Measurements from ENCODE around the gene SLC38A3. TPM values are rescaled to one million over a fixed set of nuclear protein-coding genes. Genes with fewer than 3 reads are reported as not detected.
"Not testable (repeated sequence)": the region's sequence is repeated elsewhere in the genome, so short reads cannot be mapped to it uniquely, and the experiment has no call there.

The SLC38A3 gene
- total RNA-seq, 1 experiment from 2014 or later = 6.0 TPM

DNA sequence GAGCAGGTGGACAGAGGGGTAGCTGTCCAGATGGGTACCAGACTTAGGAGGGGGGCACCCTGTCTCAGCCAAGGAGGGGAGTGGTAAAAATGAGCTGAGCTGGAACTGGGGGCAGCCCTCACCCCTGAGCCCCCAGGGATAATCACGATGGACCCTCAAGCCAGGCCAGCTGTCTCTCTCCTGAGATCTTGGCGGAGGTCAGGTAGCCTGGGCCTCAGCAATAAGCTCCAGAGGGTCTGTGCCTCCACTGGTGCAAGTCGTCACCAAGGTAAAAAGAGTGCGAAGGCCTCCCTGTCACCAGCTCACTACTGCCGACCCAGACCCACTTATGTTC, 5.1 kb downstream of the SLC38A3 start:
- Histone ChIP-seq H3K4me3 (ENCODE audit: low read depth in 2 of 2, low read length in 2 of 2) (no peak overlapping the region), H3K36me3 (ENCODE audit: control insufficient read depth, insufficient read depth, low read length) (no peaks in the 10 kb centered on the region), H3K4me1 (ENCODE audit: control insufficient read depth, insufficient read depth, low read length) (no peaks in the 10 kb centered on the region; the same call in 1 of the 2 replicates), H3K9me3 (ENCODE audit: control insufficient read depth, insufficient read depth, low read depth, low read length) (no peaks in the 10 kb centered on the region), H3K27me3 (ENCODE audit: control insufficient read depth, insufficient read depth, low read length) (no peaks in the 10 kb centered on the region), H3K27ac (ENCODE audit: low read length) (no peak overlapping the region)
- ChIA-PET POLR2A (interaction anchor here (0.6 to 1.0 kb wide), 2 partner anchors 15 to 1577 kb away, joined by 3 to 4 read pairs; no protein-coding TSS in a partner anchor), CTCF (no interaction called here)
- intact Hi-C loops (cut with micrococcal nuclease; ENCODE audit: unreplicated experiment) = no loop called here
- no TSS peak for BruUV-seq (replicated peaks)
- ATAC-seq (no peak), DNase-seq (ENCODE audit: low read depth, low spot score) (no peak)
- in situ Hi-C loops (cut with HindIII; ENCODE audit: low pct_unique_long_range_greater_than_20kb, low sequenced_read_pairs) = no loop called here
- TF ChIP-seq, protein P1, sequence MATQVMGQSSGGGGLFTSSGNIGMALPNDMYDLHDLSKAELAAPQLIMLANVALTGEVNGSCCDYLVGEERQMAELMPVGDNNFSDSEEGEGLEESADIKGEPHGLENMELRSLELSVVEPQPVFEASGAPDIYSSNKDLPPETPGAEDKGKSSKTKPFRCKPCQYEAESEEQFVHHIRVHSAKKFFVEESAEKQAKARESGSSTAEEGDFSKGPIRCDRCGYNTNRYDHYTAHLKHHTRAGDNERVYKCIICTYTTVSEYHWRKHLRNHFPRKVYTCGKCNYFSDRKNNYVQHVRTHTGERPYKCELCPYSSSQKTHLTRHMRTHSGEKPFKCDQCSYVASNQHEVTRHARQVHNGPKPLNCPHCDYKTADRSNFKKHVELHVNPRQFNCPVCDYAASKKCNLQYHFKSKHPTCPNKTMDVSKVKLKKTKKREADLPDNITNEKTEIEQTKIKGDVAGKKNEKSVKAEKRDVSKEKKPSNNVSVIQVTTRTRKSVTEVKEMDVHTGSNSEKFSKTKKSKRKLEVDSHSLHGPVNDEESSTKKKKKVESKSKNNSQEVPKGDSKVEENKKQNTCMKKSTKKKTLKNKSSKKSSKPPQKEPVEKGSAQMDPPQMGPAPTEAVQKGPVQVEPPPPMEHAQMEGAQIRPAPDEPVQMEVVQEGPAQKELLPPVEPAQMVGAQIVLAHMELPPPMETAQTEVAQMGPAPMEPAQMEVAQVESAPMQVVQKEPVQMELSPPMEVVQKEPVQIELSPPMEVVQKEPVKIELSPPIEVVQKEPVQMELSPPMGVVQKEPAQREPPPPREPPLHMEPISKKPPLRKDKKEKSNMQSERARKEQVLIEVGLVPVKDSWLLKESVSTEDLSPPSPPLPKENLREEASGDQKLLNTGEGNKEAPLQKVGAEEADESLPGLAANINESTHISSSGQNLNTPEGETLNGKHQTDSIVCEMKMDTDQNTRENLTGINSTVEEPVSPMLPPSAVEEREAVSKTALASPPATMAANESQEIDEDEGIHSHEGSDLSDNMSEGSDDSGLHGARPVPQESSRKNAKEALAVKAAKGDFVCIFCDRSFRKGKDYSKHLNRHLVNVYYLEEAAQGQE (IDR thresholded peaks at IDR 0.05; ENCODE audit: insufficient read depth in 1 of 2, low read depth in 2 of 2, low read length in 1 of 2) = no peak
- TF ChIP-seq POLR2AphosphoS5 (IDR thresholded peaks at IDR 0.05; ENCODE audit: low read depth, low read length) (no peak), SIN3A (IDR thresholded peaks at IDR 0.05; ENCODE audit: borderline replicate concordance, insufficient read depth, low read depth, low read length) (no peak), TCF7L2 (IDR thresholded peaks at IDR 0.05; ENCODE audit: low read depth, low read length) (no peak)
- TF ChIP-seq, protein P2, sequence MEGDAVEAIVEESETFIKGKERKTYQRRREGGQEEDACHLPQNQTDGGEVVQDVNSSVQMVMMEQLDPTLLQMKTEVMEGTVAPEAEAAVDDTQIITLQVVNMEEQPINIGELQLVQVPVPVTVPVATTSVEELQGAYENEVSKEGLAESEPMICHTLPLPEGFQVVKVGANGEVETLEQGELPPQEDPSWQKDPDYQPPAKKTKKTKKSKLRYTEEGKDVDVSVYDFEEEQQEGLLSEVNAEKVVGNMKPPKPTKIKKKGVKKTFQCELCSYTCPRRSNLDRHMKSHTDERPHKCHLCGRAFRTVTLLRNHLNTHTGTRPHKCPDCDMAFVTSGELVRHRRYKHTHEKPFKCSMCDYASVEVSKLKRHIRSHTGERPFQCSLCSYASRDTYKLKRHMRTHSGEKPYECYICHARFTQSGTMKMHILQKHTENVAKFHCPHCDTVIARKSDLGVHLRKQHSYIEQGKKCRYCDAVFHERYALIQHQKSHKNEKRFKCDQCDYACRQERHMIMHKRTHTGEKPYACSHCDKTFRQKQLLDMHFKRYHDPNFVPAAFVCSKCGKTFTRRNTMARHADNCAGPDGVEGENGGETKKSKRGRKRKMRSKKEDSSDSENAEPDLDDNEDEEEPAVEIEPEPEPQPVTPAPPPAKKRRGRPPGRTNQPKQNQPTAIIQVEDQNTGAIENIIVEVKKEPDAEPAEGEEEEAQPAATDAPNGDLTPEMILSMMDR (IDR thresholded peaks at IDR 0.05) = no peak

DNA sequence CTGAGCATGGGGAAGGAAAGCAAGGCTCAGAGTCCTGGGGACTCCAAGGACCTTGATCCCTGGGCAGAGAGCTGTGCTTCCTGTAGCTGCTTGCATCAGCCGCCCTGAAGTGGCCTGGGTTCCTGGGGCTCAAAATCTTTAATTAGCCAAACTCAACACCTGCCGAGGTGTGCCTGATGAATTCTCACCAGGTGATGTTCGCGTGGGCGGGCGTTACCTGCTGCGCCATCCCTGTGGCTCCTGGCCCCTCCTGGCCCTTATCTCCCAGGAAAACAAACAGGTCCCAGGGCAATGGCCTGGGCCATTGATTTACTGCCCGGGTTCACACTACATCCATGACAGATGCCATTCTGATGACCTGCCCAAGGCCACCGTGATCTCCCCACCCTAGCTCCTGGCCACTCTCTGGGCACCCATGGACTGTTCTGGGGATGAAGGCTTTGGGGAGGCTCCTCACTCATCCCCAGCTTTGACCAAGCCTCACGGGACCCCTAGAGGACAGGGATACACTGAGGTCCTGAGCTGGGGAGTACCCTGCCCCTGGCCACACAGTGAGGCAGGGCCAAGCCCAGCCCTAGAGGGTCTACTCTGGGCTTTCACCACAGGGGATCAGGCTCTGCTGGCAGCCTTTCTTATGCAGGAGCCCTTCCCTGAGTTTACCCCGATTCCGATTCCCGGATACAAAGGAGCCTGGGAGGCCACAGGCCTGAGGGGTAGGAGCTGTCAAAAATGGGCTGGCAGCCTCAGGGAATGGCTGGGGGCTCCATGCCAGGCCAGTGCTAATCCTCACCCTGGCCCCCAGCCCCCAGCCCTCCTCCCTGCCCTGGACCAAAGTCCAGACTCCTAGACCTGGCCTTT, 5.7 kb downstream of the SLC38A3 start:
- no peak for ATAC-seq
- Histone ChIP-seq H3K9me3 (ENCODE audit: control insufficient read depth, insufficient read depth, low read depth, low read length) (no peaks in the 10 kb centered on the region), H3K4me1 (ENCODE audit: control insufficient read depth, insufficient read depth, low read length) (no peaks in the 10 kb centered on the region; the same call in 1 of the 2 replicates), H3K27me3 (ENCODE audit: control insufficient read depth, insufficient read depth, low read length) (no peaks in the 10 kb centered on the region), H3K4me3 (ENCODE audit: low read depth in 2 of 2, low read length in 2 of 2) (no peak overlapping the region), H3K27ac (ENCODE audit: low read length) (no peak overlapping the region), H3K36me3 (ENCODE audit: control insufficient read depth, insufficient read depth, low read length) (no peaks in the 10 kb centered on the region)
- DNase-seq (ENCODE audit: low read depth, low spot score) = no peak
- ChIA-PET CTCF (no interaction called here), POLR2A (interaction anchor here (0.6 to 1.0 kb wide), 2 partner anchors 14 to 1577 kb away, joined by 3 to 4 read pairs; no protein-coding TSS in a partner anchor)
- intact Hi-C loops (cut with micrococcal nuclease; ENCODE audit: unreplicated experiment) (no loop called here), in situ Hi-C loops (cut with HindIII; ENCODE audit: low pct_unique_long_range_greater_than_20kb, low sequenced_read_pairs) (no loop called here)
- TF ChIP-seq, protein P1 (IDR thresholded peaks at IDR 0.05; ENCODE audit: insufficient read depth in 1 of 2, low read depth in 2 of 2, low read length in 1 of 2) = no peak
- TF ChIP-seq, protein P2 (IDR thresholded peaks at IDR 0.05) = no peak
- TF ChIP-seq TCF7L2 (IDR thresholded peaks at IDR 0.05; ENCODE audit: low read depth, low read length) (no peak), SIN3A (IDR thresholded peaks at IDR 0.05; ENCODE audit: borderline replicate concordance, insufficient read depth, low read depth, low read length) (no peak), POLR2AphosphoS5 (IDR thresholded peaks at IDR 0.05; ENCODE audit: low read depth, low read length) (no peak)
- no TSS peak for BruUV-seq (replicated peaks)

DNA sequence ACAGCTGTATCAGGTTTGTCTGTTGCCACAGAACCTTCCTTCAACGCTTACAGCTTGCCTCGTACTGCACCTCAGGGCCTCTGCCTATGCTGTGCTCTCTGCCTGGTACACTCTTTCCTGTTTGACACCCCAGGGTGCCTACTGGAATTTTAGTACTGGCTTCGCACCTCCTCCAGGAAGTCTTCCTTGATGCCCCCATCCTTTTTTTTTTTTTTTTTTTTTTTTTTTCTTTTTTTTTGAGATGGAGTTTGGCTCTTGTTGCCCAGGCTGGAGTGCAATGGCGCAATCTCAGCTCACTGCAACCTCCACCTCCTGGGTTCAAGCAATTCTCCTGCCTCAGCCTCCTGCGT, 6.3 kb downstream of the SLC38A3 start:
- H3K36me3 ChIP-seq (ENCODE audit: control insufficient read depth, insufficient read depth, low read length); H3K9me3 ChIP-seq (ENCODE audit: control insufficient read depth, insufficient read depth, low read depth, low read length); H3K27me3 ChIP-seq (ENCODE audit: control insufficient read depth, insufficient read depth, low read length); H3K27ac ChIP-seq (ENCODE audit: low read length); ATAC-seq; intact Hi-C loops (cut with micrococcal nuclease; ENCODE audit: unreplicated experiment); BruUV-seq (replicated peaks); DNase-seq (ENCODE audit: low read depth, low spot score); in situ Hi-C loops (cut with HindIII; ENCODE audit: low pct_unique_long_range_greater_than_20kb, low sequenced_read_pairs); CTCF ChIA-PET; H3K4me1 ChIP-seq (ENCODE audit: control insufficient read depth, insufficient read depth, low read length); H3K4me3 ChIP-seq (ENCODE audit: low read depth in 2 of 2, low read length in 2 of 2): not testable (repeated sequence)
- POLR2A ChIA-PET = interaction anchor here (1.0 kb wide), 1 partner anchor 13 kb away, joined by 4 read pairs; no protein-coding TSS in a partner anchor

Data from Panc1 (cell line).